Naive B cell (primary cell): ENCODE data around the gene MRPL22. TPM values are rescaled to one million over a fixed set of nuclear protein-coding genes. Genes with fewer than 3 reads are reported as not detected.
"Not testable (repeated sequence)": the region's sequence is repeated elsewhere in the genome, so short reads cannot be mapped to it uniquely, and the experiment has no call there.

Experiments
- ATAC-seq, 2 donors: fragments of 150-1000 bp; cut with Tn5 transposase; 2 replicates each; pipeline ENCODE4 v1.10.0; 2021; ENCODE audit warnings: low read depth in 2 of 2, mild to moderate bottlenecking in 2 of 2, moderate library complexity in 2 of 2
- DNase-seq: peaks from one replicate; pipeline ENCODE4 v3.0.0; 2022
- H3K27ac Mint-ChIP-seq, 6 donors: one replicate each; pipeline ENCODE4 v1.8.0; 2020 to 2022; ENCODE audit warnings: mild to moderate bottlenecking in 6 of 6, mixed read lengths in 6 of 6, moderate library complexity in 5 of 6, inconsistent platforms in 2 of 6
- H3K27me3 Mint-ChIP-seq, 3 donors: one replicate each; pipeline ENCODE4 v1.8.0; 2021 to 2022; ENCODE audit warnings: mixed read lengths in 3 of 3, mild to moderate bottlenecking in 1 of 3
- H3K36me3 Mint-ChIP-seq, 2 donors: one replicate each; pipeline ENCODE4 v1.8.0; 2020 to 2022; ENCODE audit warnings: mixed read lengths in 2 of 2, inconsistent platforms in 1 of 2, mild to moderate bottlenecking in 1 of 2
- H3K4me1 Mint-ChIP-seq, 3 donors: one replicate each; pipeline ENCODE4 v1.8.0; 2020 to 2022; ENCODE audit warnings: mixed read lengths in 3 of 3, inconsistent platforms in 1 of 3, mild to moderate bottlenecking in 1 of 3, moderate library complexity in 1 of 3
- H3K4me3 Mint-ChIP-seq, 8 donors: one replicate each; pipeline ENCODE4 v1.8.0; 2020 to 2022; ENCODE audit warnings: mild to moderate bottlenecking in 8 of 8, mixed read lengths in 8 of 8, moderate library complexity in 8 of 8, inconsistent platforms in 2 of 8
- H3K9me3 Mint-ChIP-seq, 7 donors: one replicate each; pipeline ENCODE4 v1.8.0; 2020 to 2022; ENCODE audit warnings: mixed read lengths in 7 of 7, mild to moderate bottlenecking in 5 of 7, inconsistent platforms in 2 of 7, moderate library complexity in 1 of 7
- polyA plus RNA-seq, 6 donors: library from polyadenylated mRNA; unstranded; fragments of 300-500 nt; fragmentation: Illumina TruSeq; gene quantifications; one replicate each; pipeline ENCODE4 v1.2.3, GENCODE V29; 2021; ENCODE audit warnings: low read depth in 6 of 6

MRPL22 gene
- polyA plus RNA-seq, 6 donors from 2014 or later = 77.2 to 107 (median 86.9) TPM

GRCh38 chr5:154984946-154985516 lies 44.2 kb downstream of the MRPL22 start:
- Mint-ChIP-seq H3K9me3 (no peaks in the 10 kb centered on the region), H3K4me3 (no peak overlapping the region), H3K27ac (no peak overlapping the region), H3K36me3 (no peaks in the 10 kb centered on the region), H3K4me1 (no peaks in the 10 kb centered on the region), H3K27me3 (peaks cover 8 to 33% (median 10%) of the 10 kb centered on the region in 3 donors)
- DNase-seq = no peak
- ATAC-seq = no peak

- H3K4me3 Mint-ChIP-seq = no peak overlapping the region
- H3K4me1 Mint-ChIP-seq = no peaks in the 10 kb centered on the region
- no peak for DNase-seq
- H3K27ac Mint-ChIP-seq = no peak overlapping the region
- H3K36me3 Mint-ChIP-seq = no peaks in the 10 kb centered on the region
- ATAC-seq = no peak
- no peaks in the 10 kb centered on the region for H3K9me3 Mint-ChIP-seq
- peaks cover 8 to 33% (median 10%) of the 10 kb centered on the region in 3 donors for H3K27me3 Mint-ChIP-seq
Observed at GRCh38 chr5:154986151-154986550, 45.3 kb downstream of the MRPL22 start.

GRCh38 chr5:154989626-154990025 lies 48.8 kb downstream of the MRPL22 start:
- Mint-ChIP-seq H3K27ac (no peak overlapping the region), H3K4me3 (no peak overlapping the region), H3K9me3 (peaks cover 0 to 3% (median 0%) of the 10 kb centered on the region in 7 donors), H3K27me3 (peaks cover 7 to 23% (median 8%) of the 10 kb centered on the region in 3 donors), H3K36me3 (no peaks in the 10 kb centered on the region), H3K4me1 (peaks cover 0 to 9% (median 0%) of the 10 kb centered on the region in 3 donors)
- ATAC-seq = no peak
- no peak for DNase-seq

GRCh38 chr5:154993461-154993860 lies 52.6 kb downstream of the MRPL22 start:
- no peak for DNase-seq
- Mint-ChIP-seq H3K4me1 (peaks cover 0 to 9% (median 0%) of the 10 kb centered on the region in 3 donors), H3K27me3 (peaks cover 0 to 4% (median 1%) of the 10 kb centered on the region in 3 donors), H3K4me3 (no peak overlapping the region), H3K27ac (no peak overlapping the region), H3K36me3 (no peaks in the 10 kb centered on the region), H3K9me3 (peaks cover 0 to 3% (median 2%) of the 10 kb centered on the region in 7 donors)
- ATAC-seq = no peak

- Mint-ChIP-seq H3K4me1 (peaks cover 0 to 9% (median 0%) of the 10 kb centered on the region in 3 donors), H3K9me3 (peaks cover 0 to 9% (median 2%) of the 10 kb centered on the region in 7 donors), H3K36me3 (no peaks in the 10 kb centered on the region), H3K4me3 (no peak overlapping the region), H3K27ac (no peak overlapping the region), H3K27me3 (peaks cover 0 to 17% (median 5%) of the 10 kb centered on the region in 3 donors)
- ATAC-seq (no peak), DNase-seq (no peak)
Observed at GRCh38 chr5:154995679-154996078, 54.8 kb downstream of the MRPL22 start.

GRCh38 chr5:154997746-154998145 lies 56.9 kb downstream of the MRPL22 start:
- Mint-ChIP-seq H3K36me3 (no peaks in the 10 kb centered on the region), H3K4me3 (no peak overlapping the region)

GRCh38 chr5:154999865-155000264 lies 59.0 kb downstream of the MRPL22 start:
- Mint-ChIP-seq H3K36me3 (no peaks in the 10 kb centered on the region), H3K4me3 (no peak overlapping the region), H3K9me3 (peaks cover 0 to 8% (median 3%) of the 10 kb centered on the region in 7 donors), H3K4me1 (no peaks in the 10 kb centered on the region), H3K27ac (no peak overlapping the region), H3K27me3 (peaks cover 13 to 28% (median 26%) of the 10 kb centered on the region in 3 donors)
- ATAC-seq (no peak), DNase-seq (no peak)

More at GRCh38 chr5:154997746-154998145, 56.9 kb downstream of the MRPL22 start:
- peaks cover 13 to 27% (median 23%) of the 10 kb centered on the region in 3 donors for H3K27me3 Mint-ChIP-seq
- H3K9me3 Mint-ChIP-seq = peaks cover 0 to 9% (median 3%) of the 10 kb centered on the region in 7 donors
- no peak for ATAC-seq
- H3K4me1 Mint-ChIP-seq = peaks cover 0 to 8% (median 0%) of the 10 kb centered on the region in 3 donors
- no peak for DNase-seq
- no peak overlapping the region for H3K27ac Mint-ChIP-seq

- peaks cover 0 to 17% (median 6%) of the 10 kb centered on the region in 7 donors for H3K9me3 Mint-ChIP-seq
- no peak for ATAC-seq
- no peak overlapping the region for H3K27ac Mint-ChIP-seq
- H3K4me3 Mint-ChIP-seq = no peak overlapping the region
- H3K4me1 Mint-ChIP-seq = no peaks in the 10 kb centered on the region
- no peak for DNase-seq
- peaks cover 0 to 4% of the 10 kb centered on the region in 2 donors for H3K36me3 Mint-ChIP-seq
- peaks cover 17 to 34% (median 31%) of the 10 kb centered on the region in 3 donors for H3K27me3 Mint-ChIP-seq
Observed at GRCh38 chr5:155001523-155001922, 60.6 kb downstream of the MRPL22 start.

- not testable (repeated sequence) for H3K4me1 Mint-ChIP-seq, H3K4me3 Mint-ChIP-seq, H3K27ac Mint-ChIP-seq, ATAC-seq, H3K36me3 Mint-ChIP-seq, DNase-seq
- Mint-ChIP-seq H3K27me3 (peaks cover 17 to 43% (median 42%) of the 10 kb centered on the region in 3 donors), H3K9me3 (peaks cover 0 to 23% (median 6%) of the 10 kb centered on the region in 7 donors)
Observed at GRCh38 chr5:155002722-155003121, 61.8 kb downstream of the MRPL22 start.

- H3K4me3 Mint-ChIP-seq = no peak overlapping the region
- no peak for ATAC-seq
- H3K27me3 Mint-ChIP-seq = peaks cover 22 to 42% (median 30%) of the 10 kb centered on the region in 3 donors
- peaks cover 0 to 4% of the 10 kb centered on the region in 2 donors for H3K36me3 Mint-ChIP-seq
- H3K9me3 Mint-ChIP-seq = peaks cover 0 to 23% (median 3%) of the 10 kb centered on the region in 7 donors
- H3K4me1 Mint-ChIP-seq = no peaks in the 10 kb centered on the region
- no peak overlapping the region for H3K27ac Mint-ChIP-seq
- DNase-seq = no peak
Observed at GRCh38 chr5:155004138-155004744, 63.4 kb downstream of the MRPL22 start.

- not testable (repeated sequence) for H3K27ac Mint-ChIP-seq, ATAC-seq, H3K36me3 Mint-ChIP-seq, H3K4me3 Mint-ChIP-seq, DNase-seq, H3K4me1 Mint-ChIP-seq
- Mint-ChIP-seq H3K27me3 (peaks cover 19 to 37% (median 20%) of the 10 kb centered on the region in 3 donors), H3K9me3 (peaks cover 0 to 23% (median 3%) of the 10 kb centered on the region in 7 donors)
Observed at GRCh38 chr5:155006265-155006664, 65.4 kb downstream of the MRPL22 start.

GRCh38 chr5:155008669-155009068 lies 67.8 kb downstream of the MRPL22 start:
- DNase-seq (no peak), ATAC-seq (no peak)
- no peaks in the 10 kb centered on the region for H3K4me1 Mint-ChIP-seq
- no peak overlapping the region for H3K4me3 Mint-ChIP-seq
- no peak overlapping the region for H3K27ac Mint-ChIP-seq
- peaks cover 0 to 23% (median 3%) of the 10 kb centered on the region in 7 donors for H3K9me3 Mint-ChIP-seq
- H3K27me3 Mint-ChIP-seq = peaks cover 9 to 24% (median 23%) of the 10 kb centered on the region in 3 donors
- peaks cover 0 to 4% of the 10 kb centered on the region in 2 donors for H3K36me3 Mint-ChIP-seq

GRCh38 chr5:155010881-155011280 lies 70.0 kb downstream of the MRPL22 start:
- H3K4me1 Mint-ChIP-seq = no peaks in the 10 kb centered on the region
- DNase-seq = no peak
- peaks cover 1 to 14% of the 10 kb centered on the region in 2 donors for H3K36me3 Mint-ChIP-seq
- no peak overlapping the region for H3K4me3 Mint-ChIP-seq
- H3K27ac Mint-ChIP-seq = no peak overlapping the region
- H3K9me3 Mint-ChIP-seq = peaks cover 3 to 23% (median 5%) of the 10 kb centered on the region in 7 donors
- no peak for ATAC-seq
- peaks cover 12 to 25% (median 23%) of the 10 kb centered on the region in 3 donors for H3K27me3 Mint-ChIP-seq

- Mint-ChIP-seq H3K4me1 (no peaks in the 10 kb centered on the region), H3K9me3 (peaks cover 0 to 13% (median 5%) of the 10 kb centered on the region in 7 donors), H3K27ac (no peak within 1 kb of the TSS), H3K4me3 (no peak within 1 kb of the TSS), H3K36me3 (peaks cover 0 to 14% of the 10 kb centered on the region in 2 donors), H3K27me3 (peaks cover 8 to 22% (median 14%) of the 10 kb centered on the region in 3 donors)
- DNase-seq = no peak
- ATAC-seq = no peak
Observed at GRCh38 chr5:155013526-155013925, 72.7 kb downstream of the MRPL22 start, which contains the start of gene KIF4B. Gene KIF4B (plus strand): TSS chr5:155013755. CDS start chr5:155013860, 105 bp downstream.
